Measurements from ENCODE around the gene SETD3.

The SETD3 gene

DNA sequence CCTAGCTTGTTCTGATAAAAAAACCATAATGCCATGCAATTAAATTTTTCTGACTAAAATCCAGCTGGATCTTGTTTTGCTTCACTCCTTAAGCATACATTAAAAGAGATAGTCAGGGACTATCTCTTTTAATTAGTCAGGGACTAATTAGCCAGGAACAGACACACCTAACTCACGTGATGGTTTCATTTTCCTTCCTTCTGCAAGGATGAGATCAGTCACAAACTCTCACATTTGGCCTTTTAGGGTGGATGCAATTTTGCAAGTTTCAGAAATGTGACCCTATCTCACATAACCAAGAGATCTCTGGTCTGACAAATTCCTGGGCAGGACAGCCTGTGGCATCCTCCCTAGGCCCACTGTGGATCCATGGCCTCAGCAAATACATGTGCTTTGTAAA lies 62.4 kb downstream of the SETD3 start:
- DNase-seq: no peak

DNA sequence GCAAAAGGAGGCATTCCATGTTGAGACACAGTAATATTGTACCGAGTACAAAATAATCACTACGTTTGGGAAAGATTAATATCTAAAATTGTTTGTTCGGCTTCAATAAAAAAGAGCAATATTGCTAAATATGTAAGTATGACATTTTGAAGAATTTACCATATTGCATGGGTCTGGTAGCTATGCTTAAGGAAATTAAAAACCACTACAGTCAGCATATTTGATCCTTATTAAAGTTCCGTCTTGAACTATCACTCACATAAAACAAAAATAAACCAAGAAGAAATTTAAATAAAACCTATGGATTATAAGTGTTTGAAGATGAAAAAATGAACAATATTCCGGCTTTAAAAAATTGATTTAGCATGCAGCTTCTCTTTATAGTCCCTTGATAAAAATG lies 63.8 kb downstream of the SETD3 start:
- no peak for DNase-seq

DNA sequence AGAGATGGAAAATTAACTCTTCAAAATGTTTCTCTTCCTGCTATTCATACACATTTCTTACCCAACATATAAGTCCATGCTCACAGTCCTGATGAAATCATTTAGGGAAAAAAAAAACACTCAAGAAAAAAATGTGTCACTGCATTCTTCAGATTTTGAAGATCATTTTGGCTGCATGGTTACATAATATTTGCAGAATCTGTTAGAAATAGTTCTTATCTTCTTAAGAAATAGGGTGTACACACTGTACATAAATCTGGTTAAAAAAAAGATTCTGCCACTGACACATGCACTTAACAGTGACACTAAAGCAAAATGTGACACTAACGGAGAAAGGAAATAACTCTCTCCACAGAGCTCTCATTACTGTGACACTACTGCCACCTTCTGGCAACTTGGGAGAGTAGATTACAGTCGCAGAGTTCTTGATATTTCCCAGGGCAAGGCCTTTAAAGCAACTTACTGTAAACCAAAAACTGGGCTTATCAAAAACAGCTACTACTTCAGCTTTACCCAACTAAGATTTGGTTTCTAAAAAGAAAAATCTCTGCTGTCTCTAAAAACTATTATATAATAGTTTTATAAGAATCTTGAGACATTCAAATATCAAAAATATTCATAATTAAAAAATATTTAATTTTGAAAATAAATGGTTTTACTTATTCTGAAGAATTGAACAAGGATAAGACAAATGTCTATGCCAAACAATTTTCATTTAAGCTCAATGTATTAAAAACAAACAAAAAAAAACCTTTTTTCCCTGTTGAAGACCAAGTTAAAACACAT lies 65.0 kb downstream of the SETD3 start:
- DNase-seq: peak; percentile 98

DNA sequence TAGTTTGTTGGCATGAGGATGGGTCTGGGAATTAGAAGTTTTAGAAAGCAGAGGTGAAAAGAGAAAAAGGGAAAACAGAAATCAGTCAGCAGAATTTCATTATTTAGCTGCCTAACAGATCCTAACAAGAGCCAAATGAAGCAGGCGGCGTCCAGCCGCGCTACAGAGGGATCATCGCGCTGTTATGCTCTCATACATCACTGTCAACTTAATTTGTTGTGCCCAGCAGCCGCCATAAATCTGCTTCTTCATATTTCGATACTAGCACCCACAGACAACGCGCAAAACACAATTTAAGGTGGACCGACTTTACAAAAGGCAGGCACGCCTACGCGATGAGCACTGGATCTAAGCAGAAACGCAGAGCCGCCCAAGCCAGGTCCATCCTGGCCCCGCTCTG lies 66.7 kb downstream of the SETD3 start:
- no peak for DNase-seq

DNA sequence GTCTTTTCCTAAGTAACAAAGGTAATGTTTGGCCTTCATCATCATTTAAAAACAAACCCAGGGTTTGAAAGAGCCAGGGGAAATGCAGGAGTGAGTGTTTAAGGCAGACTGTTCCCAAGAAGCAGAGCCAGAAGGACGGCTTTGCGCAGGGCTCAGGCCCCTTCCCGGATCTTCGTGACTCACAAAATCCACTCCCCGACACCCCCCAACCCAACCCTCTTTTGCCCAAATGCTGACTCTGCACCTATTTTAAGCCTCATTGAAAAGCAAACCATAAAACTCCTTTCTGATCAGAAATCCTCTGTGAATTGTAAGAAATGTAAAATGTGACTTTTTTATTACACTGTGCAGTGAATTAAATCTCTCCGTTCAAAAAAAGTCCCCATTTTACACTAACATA lies 67.5 kb downstream of the SETD3 start:
- DNase-seq: no peak

DNA sequence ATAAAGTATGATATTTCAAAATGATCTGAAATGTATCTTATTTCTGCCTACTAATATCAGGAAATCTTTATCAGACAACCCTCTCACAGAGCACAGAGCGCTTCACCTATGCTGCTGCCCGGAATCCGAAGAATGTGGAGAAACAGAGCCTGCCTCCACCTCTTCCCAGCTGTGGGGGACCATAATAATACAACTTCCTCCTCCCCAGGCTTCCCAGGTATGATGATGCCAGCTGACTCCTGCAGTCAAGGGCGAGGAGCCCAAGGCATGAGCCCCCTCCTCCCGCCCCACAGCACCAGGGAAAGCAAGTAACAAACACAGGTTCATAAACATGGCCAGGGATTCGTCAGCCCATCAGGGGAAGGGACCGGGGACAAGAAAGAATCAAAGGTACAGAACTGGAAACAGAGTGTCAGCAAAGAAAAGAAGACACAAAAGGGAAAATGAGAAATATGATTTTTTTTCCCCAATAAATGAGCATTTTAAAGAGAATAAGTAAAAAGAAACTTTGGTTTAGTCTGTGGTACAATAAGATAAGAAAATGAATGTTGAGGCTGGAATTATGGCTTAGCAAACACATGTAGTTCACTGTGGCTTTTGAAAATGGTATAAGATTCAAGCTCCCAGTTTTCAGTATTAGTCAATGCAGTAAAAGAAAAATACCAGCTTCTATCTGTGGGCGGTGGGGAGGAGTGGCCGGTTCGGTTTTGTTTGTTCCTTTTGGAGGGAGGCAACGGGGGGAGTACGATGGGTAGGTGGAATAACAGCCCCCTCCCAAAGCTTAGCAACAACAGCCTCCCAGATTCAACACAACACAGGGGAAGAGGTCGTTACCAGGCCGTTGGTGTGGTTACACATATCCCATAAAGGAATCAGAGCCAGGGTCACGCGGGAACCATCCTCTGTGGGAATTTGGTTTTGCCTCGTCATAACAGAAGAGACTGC lies 68.3 kb downstream of the SETD3 start:
- no peak for DNase-seq

DNA sequence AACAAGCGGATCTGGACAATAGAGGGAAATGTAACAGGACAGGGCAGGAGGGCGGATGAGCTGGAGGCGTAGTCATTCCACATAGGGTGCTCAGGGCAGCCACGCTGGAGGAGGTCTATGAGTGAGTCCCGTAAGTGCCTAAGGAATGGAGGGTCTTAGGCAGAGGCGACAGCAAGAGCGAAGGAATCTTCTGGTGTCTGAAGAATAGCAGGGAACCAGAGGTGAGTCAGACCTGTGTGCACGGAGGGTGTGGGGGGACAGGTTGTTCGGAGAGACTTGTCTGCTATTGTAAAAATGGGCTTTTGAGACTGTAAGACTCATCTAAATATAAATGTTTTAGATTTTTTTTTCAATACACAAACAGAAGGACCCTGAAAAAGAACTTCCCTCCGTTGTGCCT lies 70.6 kb downstream of the SETD3 start:
- DNase-seq: no peak

DNA sequence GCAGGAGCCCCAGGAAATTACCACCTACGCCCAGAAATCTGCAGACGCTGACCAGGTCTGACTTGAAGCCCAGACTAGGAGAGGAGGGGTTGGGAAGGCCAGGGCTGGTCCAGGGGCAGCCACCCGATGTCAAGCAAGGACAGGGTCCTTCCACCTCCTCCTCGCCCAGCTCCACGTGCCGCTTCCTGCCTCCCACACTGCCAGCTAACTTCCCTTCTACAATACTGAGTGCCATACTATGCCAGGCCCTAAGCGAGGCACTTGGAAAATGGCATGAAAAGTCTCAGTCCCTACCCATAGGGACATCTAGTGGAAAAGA lies 71.7 kb downstream of the SETD3 start:
- no peak for DNase-seq

DNA sequence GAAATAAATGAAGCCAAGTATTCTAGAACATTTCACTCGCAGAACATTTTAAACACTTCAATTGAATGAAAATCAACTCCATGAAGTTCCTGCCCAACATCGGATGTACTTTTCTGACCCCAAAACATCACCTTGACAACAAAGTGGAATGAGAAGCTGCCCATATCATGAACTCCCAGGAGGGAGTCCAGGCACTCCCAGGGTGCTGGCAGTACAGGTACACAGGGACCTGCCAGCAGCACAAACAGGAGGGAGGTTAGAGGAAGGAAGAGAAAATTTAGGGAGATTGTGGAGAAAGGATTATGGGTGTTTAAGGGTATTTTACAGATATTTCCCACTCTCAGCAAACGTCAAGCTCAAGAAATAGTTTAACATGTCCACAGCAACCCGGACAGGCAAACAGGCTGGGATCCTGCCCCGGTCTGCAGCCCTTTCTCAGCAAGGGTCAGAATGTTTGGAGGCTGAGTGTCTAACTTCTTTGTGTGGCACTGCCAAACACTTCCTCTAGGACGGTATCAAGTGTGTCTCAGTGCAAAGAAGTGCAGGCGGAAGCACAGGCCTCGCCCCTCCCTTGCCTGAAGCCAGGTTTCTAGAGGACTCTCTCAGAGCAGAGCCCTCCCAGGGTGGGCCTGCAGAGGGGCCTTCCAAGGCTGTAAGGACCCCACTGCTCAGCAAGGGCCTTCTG lies 72.2 kb downstream of the SETD3 start:
- peak; percentile 29 for DNase-seq

DNA sequence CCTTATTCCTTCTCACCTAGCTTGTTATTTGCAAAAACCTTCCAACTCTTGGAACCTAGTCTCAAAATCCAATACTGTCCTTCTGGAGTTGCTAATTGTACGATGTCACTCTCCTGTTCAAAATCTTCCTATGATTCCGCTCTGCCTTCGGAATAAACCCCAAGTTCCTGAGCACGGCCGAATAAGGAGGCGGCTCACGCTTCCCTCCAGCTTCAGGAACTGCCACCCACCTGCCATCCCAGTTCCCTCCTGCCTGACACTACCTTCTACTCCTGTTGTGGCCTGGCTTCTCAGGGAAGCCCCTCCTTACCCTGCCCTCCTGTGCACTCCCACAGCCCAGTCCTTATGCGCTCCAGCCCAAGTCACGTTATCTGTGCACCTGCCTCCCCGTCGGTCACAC lies 73.2 kb downstream of the SETD3 start:
- peak; percentile 84 for DNase-seq

DNA sequence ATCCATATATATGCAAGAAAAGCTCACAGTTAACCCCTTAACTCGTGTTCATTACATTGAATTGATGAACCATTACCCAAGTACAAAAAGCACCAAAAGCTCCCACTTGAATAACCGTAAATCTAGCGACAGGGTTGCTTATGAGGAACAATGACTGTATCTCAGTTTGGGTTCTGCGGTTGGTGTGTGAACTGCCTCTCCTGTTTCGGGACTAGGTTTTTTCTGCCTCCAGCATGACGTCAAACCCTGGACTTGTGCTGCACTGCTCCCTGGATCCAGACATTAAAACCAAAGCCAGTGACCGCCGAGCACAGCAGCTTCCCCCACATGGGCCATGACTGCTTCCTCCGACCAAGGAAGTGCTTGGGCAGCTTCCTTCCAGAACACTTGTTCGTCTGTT lies 77.7 kb downstream of the SETD3 start:
- no peak for DNase-seq

DNA sequence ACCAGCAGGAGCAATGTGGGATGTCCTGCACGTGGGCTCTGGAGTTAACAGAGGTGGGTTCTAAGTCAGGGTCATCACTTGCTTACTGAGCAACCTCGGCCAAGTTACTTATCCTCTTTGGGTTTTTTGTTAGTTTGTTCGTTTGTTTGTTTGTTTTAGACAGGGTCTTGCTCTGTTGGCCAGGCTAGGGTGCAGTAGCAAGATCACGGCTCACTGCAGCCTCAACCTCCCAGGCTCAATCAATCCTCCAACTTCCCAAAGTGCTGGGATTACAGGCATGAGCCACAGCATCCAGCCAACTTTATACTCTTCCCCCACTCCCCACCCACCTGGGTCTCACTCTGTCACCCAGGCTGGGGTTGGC lies 78.4 kb downstream of the SETD3 start:
- no peak for DNase-seq

DNA sequence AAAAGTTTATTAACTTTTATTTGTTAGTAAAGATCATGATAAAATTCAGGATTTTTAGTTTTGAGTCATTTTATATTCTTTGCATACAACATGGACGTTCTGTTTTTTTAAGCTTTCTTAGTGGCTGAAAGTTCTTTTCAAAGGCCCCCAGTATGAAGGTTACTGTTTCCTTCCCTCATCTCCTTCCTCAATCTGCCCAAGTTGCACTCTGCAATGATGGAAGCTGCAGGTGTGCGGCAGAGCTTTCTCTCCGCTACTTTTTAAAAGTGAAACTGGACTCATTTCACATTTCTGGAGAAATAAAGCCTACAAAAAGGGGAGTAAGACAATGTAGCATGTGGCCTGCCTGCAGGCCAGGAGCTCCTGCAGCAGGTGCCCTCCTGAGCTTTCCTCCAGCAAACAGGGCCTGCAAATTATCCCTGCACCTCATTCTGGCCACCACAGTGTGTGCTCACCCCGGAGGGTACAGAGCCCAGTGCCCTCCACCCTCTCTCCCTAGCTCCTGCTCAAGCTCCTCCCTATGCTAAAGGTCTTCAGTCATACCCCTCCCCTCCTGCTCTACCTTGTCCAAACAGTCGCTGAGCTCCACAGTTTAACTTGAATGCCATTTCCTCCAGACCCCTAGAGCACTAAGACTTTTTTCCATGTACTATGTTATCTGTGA lies 78.9 kb downstream of the SETD3 start:
- DNase-seq: no peak

DNA sequence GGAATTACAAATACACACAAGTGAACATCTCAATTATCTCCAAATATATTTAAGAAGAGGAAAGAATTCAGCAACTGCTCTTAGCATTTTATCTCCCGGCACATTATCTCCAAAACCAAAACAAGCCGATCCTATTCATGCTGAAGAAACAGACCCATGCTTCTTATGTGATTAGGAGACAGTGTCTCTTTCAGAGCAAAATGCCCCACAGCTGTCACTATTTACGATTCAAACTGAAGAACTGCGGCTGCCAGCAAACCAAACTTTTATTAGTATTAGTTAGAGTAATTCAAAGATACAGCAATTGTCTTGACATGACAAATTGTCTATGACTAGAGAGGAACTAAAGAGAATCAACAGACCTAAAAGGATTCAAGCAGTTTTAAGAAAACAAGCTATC lies 79.4 kb downstream of the SETD3 start:
- DNase-seq: no peak

DNA sequence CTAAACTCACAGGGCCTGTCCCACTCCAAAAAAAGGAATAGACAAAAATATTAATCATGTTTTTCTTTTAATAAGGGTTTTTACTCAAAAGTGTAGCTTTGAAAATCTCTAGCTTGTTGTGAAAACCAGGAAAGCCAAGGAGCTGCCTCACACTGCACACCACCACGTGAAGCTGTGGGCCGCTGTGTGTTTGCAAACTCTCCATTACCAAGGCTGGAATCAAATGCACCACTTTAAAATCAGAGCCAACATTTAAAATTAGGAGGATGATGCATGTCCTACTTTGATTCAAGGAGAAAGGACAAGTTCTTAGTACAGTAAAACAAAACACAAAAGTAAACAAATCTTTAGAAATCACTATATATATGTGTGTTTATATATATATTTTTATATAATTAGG lies 83.0 kb downstream of the SETD3 start:
- no peak for DNase-seq

DNA sequence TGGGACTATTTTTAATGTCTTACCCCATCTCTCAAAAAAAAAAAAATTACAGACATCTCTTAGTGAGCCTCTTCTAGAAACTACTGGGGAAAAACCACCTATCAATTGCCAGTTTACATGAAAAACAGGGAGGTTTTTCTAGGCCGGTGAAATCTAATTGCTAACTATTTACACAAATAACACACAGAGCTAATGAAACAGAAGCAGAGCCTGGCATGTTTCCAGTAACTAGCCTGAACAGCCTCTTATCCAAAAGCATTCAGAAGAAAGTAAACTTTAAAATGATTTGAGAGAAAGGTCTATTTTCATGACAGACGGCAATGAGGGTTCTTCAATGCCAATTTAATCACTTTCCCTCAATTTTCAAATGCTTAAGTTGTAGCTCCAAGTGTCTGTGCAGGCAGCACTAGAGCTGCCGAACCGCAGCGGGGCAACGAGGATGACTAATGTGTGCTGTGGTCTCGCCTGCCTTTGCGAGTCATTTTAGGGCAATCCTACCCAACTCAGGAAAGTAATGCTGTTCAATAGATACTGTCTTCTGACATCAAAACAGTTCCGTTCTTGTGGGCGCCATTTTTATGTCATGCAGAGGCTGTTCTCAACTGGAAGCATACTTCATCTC lies 84.6 kb downstream of the SETD3 start:
- DNase-seq: peak; percentile 100

DNA sequence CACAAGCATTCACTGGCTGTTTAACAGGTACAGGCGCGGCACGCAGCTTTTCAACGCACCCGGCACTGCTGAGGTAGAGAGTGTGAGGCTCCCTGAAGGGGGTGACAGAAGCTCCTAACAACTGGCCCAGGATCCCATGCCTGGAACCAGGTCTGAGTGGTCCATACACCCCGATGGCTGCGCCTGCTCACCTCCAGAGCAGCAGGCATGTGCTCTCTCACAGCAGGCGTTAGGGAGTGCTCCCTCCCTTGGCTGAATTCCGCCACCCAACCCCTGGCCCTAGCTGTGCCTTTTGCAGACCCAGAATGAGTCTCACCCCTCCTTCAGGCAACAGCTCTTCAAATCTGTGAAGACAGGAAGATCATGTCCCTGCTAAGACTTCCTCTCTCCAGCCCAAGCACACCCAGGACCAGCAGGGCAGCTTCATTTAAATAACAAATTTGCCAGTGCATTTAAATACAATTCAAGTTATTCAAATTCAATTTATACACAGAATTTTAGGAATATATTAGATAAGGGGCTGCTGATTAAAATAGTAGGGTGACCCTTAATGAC lies 86.0 kb downstream of the SETD3 start:
- DNase-seq: peak; percentile 63

DNA sequence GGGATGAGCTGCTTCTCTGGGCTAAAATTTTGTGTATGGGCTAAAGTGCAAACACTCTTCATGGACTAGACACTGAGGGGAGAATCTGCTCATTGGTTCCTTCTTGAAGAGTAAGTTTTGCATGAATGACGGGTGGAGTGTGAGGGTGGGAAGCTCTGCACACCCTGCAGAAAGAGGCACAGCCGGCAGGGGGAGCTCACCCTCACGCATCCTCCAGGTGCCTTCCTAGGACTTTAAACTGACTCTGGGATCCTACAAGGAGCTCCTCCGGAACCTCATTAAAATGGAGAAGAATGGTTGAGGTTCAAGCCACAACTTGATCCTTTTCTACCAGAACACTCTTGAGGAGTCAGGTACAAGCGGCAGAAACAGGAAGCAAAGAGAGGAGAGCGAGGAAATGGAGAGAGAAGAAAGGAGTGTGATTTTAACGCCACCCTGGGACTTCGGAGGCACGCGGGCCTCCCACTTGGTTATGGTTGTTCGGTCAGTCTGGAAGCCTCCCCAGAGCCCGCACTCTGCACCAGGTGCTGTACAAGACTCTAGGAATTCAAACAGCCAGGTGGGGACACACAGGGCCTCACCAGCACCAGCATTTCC lies 87.5 kb downstream of the SETD3 start:
- DNase-seq: peak; percentile 17

DNA sequence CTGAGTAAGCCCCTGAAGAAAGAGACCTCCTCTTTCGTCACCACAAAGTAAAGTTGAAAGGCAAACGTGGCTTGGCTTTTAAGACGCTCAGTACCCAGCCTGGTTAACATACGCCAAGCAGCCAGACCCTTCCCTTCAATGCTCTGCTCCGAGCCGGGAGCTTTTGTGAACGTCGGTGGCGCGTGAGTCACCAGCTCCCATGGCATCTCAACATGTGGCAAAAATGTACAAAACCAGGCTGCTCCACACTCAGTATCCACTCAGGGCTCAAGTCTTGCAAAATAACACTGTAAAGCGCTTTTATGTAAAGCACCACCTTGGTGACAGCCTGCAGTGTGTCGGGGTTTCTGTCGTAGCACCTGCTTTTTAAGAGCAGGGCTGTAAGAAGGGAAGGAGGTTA lies 89.0 kb downstream of the SETD3 start:
- peak; percentile 52 for DNase-seq

DNA sequence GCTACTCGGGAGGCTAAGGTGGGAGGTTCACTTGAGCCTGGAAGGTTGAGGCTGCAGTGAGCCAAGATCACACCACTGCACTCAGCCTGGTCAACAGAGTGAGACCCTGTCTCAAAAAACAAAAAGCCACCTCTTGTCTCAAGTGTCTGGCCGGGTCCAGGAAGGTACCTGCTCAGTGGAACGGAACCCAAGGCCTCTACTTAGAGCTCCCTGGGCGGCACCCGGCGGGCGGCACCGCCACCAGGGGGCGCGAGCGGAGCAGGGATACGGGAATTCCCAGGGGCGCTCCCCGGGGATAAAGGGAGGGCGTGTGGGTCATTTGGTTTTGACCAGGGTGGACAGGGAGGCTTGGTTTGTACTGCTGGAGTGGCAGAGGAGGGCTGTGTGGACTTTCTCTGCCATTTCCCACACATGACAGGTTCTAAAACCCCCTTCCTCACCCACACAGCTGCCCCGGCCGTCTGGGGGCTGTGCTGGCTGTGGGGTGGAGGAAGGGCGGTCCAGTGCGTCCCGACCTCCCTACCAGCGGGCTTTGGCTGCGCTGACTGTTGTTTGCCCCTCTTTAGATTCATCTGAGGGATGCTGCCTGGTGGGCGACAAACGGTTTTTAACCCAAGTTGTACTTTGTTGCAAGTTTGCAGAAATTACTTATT lies 91.4 kb downstream of the SETD3 start:
- no peak for DNase-seq

DNA sequence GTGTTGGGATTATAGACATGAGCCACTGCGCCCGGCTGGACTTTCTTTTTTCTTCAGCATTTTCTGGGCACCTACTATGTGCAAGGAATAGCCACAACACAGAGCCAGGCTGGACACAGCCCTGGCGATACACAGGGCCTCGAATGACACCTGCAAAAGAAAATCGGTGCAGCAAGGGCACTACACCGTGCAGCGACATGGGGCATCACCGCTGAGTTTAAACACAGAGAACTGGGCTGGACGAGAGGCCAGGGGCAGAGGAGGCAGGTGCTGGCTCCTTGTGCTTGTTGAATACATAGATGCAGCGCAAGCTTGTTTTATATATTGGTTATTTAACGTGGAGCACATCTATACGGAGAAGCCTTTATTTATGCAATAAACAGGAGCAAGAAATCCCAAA lies 92.4 kb downstream of the SETD3 start:
- no peak for DNase-seq

DNA sequence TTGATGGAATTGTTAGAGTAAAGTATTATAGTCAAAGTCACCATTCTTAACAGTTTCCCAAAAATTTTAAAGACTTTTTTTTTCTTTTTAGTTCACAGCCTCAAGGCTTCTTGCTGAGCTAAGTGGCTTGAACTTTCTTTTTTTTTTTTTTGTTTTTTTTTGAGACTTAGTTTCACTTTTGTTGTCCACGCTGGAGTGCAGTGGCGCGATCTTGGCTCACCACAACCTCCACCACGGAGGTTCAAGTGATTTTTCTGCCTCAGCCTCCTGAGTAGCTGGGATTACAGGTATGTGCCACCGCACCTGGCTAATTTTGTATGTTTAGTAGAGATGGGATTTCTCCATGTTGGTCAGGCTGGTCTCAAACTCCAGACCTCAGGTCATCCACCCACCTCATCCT lies 92.8 kb downstream of the SETD3 start:
- no peak for DNase-seq

All from DMS79 treated with DMSO at 0.1 percent for 48 hours (cell line).